DND-41 (cell line): ENCODE data around the gene SLC1A2.

Source experiments
- ATAC-seq: fragments of 200-7000 bp; cut with Tn5 transposase; 3 replicates; pipeline ENCODE4 v1.9.1; 2021; ENCODE audit warnings: low read depth; ENCODE audit not compliant: insufficient read depth
- DNase-seq: peaks from one replicate; pipeline ENCODE4 v3.0.0-alpha.2; 2020
- H2AFZ ChIP-seq: 2 replicates; pipeline ENCODE4 v1.6.0; 2012; ENCODE audit warnings: low read depth, low read length
- H3K27ac ChIP-seq: 2 replicates; pipeline ENCODE4 v1.5.1; 2012; ENCODE audit warnings: low read length, inconsistent platforms
- H3K27me3 ChIP-seq: fragments of 200-600 bp; sonication (generic); 2 replicates; pipeline ENCODE4 v1.6.0; 2012; ENCODE audit warnings: low read length, mild to moderate bottlenecking, inconsistent platforms; ENCODE audit not compliant: insufficient read depth, poor library complexity
- H3K36me3 ChIP-seq: 2 replicates; pipeline ENCODE4 v1.5.1; 2012; ENCODE audit warnings: low read length, inconsistent platforms; ENCODE audit not compliant: insufficient read depth
- H3K4me1 ChIP-seq: 2 replicates; pipeline ENCODE4 v1.5.1; 2012; ENCODE audit warnings: mild to moderate bottlenecking, low read length; ENCODE audit not compliant: insufficient read depth
- H3K4me2 ChIP-seq: 2 replicates; pipeline ENCODE4 v1.6.0; 2012; ENCODE audit warnings: mild to moderate bottlenecking, moderate library complexity, low read length, inconsistent platforms; ENCODE audit not compliant: insufficient read depth
- H3K4me3 ChIP-seq, 2 experiments: fragments of 200-600 bp in 1 of 2; shearing (Covaris generic) in 1 of 2; 2 replicates each; pipeline ENCODE4 v1.5.1; 2012 to 2016; ENCODE audit warnings: inconsistent platforms in 2 of 2, low read length in 2 of 2, mild to moderate bottlenecking in 2 of 2, low read depth in 1 of 2, moderate library complexity in 1 of 2
- H3K79me2 ChIP-seq: 2 replicates; pipeline ENCODE4 v1.6.0; 2012; ENCODE audit warnings: low read length, inconsistent platforms; ENCODE audit not compliant: insufficient read depth
- H3K9ac ChIP-seq: 2 replicates; pipeline ENCODE4 v1.6.0; 2012; ENCODE audit warnings: low read depth, mild to moderate bottlenecking, inconsistent platforms, low read length, moderate library complexity
- H3K9me3 ChIP-seq: 2 replicates; pipeline ENCODE4 v1.5.1; 2012; ENCODE audit warnings: low read length, moderate library complexity, mild to moderate bottlenecking, inconsistent platforms; ENCODE audit not compliant: insufficient read depth, severe bottlenecking
- H4K20me1 ChIP-seq: 2 replicates; pipeline ENCODE4 v1.6.0; 2012; ENCODE audit warnings: low read length; ENCODE audit not compliant: insufficient read depth
- EZH2 ChIP-seq: IDR thresholded peaks from 3 replicates; pipeline ENCODE4 v1.6.1; 2012; ENCODE audit warnings: borderline replicate concordance, low read depth, mild to moderate bottlenecking, moderate library complexity, low read length, inconsistent platforms; ENCODE audit not compliant: severe bottlenecking
- TF ChIP-seq, protein P1 (sequence below): IDR thresholded peaks from 2 replicates; pipeline ENCODE4 v1.5.1; 2012; ENCODE audit warnings: borderline replicate concordance, low read length, moderate library complexity, mild to moderate bottlenecking; ENCODE audit not compliant: poor library complexity, severe bottlenecking; ENCODE audit errors: extremely low read depth

The SLC1A2 gene

DNA sequence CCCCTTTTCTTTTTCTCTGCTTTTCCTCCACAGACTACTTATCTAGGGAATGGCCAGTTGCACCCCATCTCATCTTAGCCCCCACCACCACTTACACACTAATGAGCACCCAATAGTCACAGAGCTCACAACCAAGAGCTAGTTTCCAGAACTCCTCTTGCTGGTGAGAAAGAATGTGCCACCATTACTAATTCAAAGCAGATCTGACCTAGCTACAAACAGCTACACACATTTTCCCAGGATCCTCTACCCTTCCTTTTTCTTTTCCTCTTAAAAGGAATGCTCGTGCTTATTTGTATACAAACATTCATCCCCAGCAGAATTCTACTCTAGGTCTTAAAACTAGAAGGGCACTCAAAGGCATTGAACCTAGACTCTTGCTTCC, 143.6 kb downstream of the SLC1A2 start:
- H3K4me3 ChIP-seq, result no peak overlapping the region
- no peaks in the 10 kb centered on the region for H3K4me1 ChIP-seq
- TF ChIP-seq EZH2, result no peak
- no peak overlapping the region for H3K27ac ChIP-seq
- ATAC-seq (no peak), DNase-seq (no peak)
- no peaks in the 10 kb centered on the region for H3K36me3 ChIP-seq
- H3K4me2 ChIP-seq, result no peak overlapping the region
- H3K9me3 ChIP-seq, result no peaks in the 10 kb centered on the region
- H2AFZ ChIP-seq, result no peak overlapping the region
- no peak overlapping the region for H3K9ac ChIP-seq
- no peaks in the 10 kb centered on the region for H3K27me3 ChIP-seq
- H4K20me1 ChIP-seq, result no peaks in the 10 kb centered on the region
- H3K79me2 ChIP-seq, result no peaks in the 10 kb centered on the region

DNA sequence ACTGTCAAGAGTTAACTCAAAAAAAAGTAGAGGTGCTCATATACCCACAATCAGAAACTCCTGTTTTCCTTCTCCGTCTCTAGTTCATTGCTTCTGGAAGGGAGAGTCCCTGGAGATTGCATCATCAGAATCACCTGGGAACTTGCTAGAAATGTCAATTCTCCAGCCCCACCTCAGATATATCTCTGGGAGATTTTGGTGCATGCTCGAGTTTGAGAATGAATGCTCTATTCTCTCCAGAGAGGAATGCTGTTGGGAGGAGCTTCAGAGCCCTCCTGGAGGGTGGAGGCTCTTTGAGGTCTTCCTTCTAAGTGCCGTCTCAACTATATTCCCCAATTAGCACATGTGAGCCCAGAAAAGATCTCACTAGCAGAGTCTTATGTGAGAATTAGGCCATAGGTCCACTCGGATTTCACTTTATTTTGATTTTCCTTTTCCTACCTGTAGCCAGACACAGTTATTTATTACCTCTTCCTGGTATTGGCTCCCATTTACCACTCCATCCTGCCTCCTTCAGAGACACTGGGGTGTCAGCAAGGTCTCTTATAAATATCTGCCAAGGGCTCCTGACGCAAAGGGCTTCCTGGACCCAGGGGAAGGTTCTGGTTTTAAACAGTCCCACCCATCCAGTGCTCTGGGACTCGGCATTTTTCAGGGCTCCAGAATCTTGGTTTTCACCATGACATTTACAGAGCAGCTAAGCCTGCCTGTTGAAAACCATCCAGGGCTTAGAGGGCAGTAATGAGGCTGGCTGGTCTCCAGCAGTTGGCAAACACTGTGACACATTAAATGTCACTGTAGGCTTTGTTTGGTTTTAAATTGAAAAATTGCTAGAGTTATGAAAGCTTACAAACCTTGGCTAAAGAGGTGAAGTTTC, 144.2 kb downstream of the SLC1A2 start:
- H3K36me3 ChIP-seq, result no peaks in the 10 kb centered on the region
- no peaks in the 10 kb centered on the region for H3K27me3 ChIP-seq
- TF ChIP-seq, protein P1, sequence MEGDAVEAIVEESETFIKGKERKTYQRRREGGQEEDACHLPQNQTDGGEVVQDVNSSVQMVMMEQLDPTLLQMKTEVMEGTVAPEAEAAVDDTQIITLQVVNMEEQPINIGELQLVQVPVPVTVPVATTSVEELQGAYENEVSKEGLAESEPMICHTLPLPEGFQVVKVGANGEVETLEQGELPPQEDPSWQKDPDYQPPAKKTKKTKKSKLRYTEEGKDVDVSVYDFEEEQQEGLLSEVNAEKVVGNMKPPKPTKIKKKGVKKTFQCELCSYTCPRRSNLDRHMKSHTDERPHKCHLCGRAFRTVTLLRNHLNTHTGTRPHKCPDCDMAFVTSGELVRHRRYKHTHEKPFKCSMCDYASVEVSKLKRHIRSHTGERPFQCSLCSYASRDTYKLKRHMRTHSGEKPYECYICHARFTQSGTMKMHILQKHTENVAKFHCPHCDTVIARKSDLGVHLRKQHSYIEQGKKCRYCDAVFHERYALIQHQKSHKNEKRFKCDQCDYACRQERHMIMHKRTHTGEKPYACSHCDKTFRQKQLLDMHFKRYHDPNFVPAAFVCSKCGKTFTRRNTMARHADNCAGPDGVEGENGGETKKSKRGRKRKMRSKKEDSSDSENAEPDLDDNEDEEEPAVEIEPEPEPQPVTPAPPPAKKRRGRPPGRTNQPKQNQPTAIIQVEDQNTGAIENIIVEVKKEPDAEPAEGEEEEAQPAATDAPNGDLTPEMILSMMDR, result no peak
- TF ChIP-seq EZH2, result no peak
- no peak overlapping the region for H2AFZ ChIP-seq
- no peak overlapping the region for H3K4me3 ChIP-seq
- ATAC-seq, result no peak
- H4K20me1 ChIP-seq, result no peaks in the 10 kb centered on the region
- no peak overlapping the region for H3K4me2 ChIP-seq
- H3K4me1 ChIP-seq, result no peaks in the 10 kb centered on the region
- H3K9ac ChIP-seq, result no peak overlapping the region
- DNase-seq, result no peak
- no peak overlapping the region for H3K27ac ChIP-seq
- no peaks in the 10 kb centered on the region for H3K79me2 ChIP-seq
- no peaks in the 10 kb centered on the region for H3K9me3 ChIP-seq

DNA sequence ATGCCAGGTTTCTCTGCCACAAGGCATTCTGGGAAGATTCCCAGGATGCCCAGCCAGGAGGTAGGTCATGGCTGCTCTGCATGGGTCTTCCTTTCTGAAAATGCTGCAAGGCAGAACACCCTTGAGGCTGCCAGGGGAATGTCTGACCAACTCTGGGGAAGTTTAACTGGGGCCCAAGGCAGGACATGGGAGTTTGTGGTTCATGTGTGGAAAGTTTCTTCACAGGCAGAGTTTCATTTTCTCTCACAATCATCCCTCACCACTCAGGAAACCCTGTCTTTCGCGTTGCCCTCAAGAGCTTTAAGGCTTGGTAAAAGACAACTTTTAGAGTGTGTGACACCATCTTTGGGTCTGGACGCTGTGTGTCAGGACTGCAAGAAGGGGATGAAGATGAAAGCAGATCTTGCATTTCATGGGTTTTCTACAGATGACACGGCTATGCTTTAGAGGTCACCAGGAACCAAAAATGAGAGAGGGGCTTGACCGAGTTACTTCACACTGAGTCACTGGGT, 146.9 kb downstream of the SLC1A2 start:
- ATAC-seq, result peak; percentile 24; the same call in 1 of the 3 replicates
- no peak overlapping the region for H3K4me2 ChIP-seq
- no peaks in the 10 kb centered on the region for H4K20me1 ChIP-seq
- no peaks in the 10 kb centered on the region for H3K27me3 ChIP-seq
- no peak overlapping the region for H2AFZ ChIP-seq
- TF ChIP-seq, protein P1, result no peak
- TF ChIP-seq EZH2, result no peak
- no peaks in the 10 kb centered on the region for H3K4me1 ChIP-seq
- no peaks in the 10 kb centered on the region for H3K9me3 ChIP-seq
- H3K36me3 ChIP-seq, result no peaks in the 10 kb centered on the region
- no peak overlapping the region for H3K9ac ChIP-seq
- no peak overlapping the region for H3K27ac ChIP-seq
- DNase-seq, result no peak
- H3K4me3 ChIP-seq, result no peak overlapping the region
- H3K79me2 ChIP-seq, result no peaks in the 10 kb centered on the region

DNA sequence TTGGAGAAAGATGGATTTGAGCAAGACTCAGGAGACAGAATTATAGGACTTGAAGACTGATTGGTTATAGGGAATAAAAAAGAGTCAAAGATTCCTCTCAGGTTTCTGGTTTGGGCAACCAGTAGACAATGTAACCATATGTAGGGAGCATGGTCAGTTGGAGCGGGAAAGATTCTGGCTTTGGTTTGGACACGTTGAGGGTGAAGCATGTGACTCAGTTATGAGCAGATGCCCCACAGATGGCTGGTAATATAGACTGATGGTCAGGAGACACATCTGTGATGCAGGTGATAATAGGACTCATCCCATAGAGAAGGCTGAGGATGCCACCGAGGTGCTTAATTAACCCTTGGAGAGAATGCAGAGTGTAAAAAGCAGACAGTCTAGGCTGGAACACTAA, 148.3 kb downstream of the SLC1A2 start:
- no peaks in the 10 kb centered on the region for H3K27me3 ChIP-seq
- no peak for TF ChIP-seq EZH2
- no peak overlapping the region for H2AFZ ChIP-seq
- no peaks in the 10 kb centered on the region for H3K36me3 ChIP-seq
- H3K4me2 ChIP-seq, result no peak overlapping the region
- no peaks in the 10 kb centered on the region for H3K9me3 ChIP-seq
- no peaks in the 10 kb centered on the region for H3K79me2 ChIP-seq
- DNase-seq (no peak), ATAC-seq (no peak)
- no peak overlapping the region for H3K27ac ChIP-seq
- no peak overlapping the region for H3K4me3 ChIP-seq
- no peaks in the 10 kb centered on the region for H4K20me1 ChIP-seq
- no peaks in the 10 kb centered on the region for H3K4me1 ChIP-seq
- no peak overlapping the region for H3K9ac ChIP-seq
